D721Med (cell line): Measurements from ENCODE around the gene ERCC4.
A peak's percentile ranks its signal among the peaks of the same experiment; 100 is the strongest.
"Not testable (repeated sequence)": the region's sequence is repeated elsewhere in the genome, so short reads cannot be mapped to it uniquely, and the experiment has no call there.

Experiments
- DNase-seq: peaks from one replicate; pipeline ENCODE4 v3.0.0; 2011; ENCODE audit warnings: low spot score; ENCODE audit not compliant: insufficient read length
- FAIRE-seq: peaks from 2 replicates; lab custom pipeline; 2011; peaks lifted over from hg19 to GRCh38; lab: Jason Lieb, UNC
- CTCF ChIP-seq: IDR thresholded peaks from 2 replicates; pipeline ENCODE4 v1.5.1; 2012; ENCODE audit warnings: mild to moderate bottlenecking, control low read depth; ENCODE audit not compliant: insufficient read depth; ENCODE audit errors: missing control alignments

Gene ERCC4

DNA sequence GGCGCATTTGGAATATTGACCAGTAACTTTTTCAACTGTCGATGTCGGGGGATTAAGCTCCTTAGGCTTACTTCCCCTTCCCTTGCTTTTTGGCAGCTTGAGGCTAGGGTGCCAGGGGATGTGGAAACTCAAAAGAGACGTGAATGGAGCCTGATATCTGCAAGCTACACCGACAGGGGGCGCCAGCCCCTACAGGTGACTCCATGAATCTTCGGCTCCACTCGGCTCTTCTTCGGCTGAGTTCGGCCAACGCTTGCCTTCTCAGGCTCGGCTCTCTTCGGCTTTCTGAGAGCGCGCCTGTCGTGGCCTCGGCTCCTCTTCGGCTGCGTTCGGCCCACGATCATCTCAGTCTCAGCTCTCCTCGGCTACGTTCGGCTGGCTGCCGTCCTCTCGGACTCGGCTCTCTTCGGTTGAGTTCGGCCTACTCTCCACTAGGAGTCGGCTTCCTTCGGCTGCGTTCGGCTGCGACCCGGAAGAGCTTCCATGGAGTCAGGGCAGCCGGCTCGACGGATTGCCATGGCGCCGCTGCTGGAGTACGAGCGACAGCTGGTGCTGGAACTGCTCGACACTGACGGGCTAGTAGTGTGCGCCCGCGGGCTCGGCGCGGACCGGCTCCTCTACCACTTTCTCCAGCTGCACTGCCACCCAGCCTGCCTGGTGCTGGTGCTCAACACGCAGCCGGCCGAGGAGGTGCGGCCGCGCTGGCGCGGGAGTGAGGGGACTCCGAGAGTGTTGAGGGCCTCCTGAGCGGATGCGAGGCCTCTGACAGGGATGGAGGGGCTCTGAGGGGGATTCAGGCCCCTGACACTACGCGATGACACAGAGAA, at the start of gene ERCC4:
Gene ERCC4, plus strand, starts transcription at position 472 of the 827 bp plus-strand sequence. Its CDS starts 12 bp downstream, at position 484.
- DNase-seq (peak; percentile 91), FAIRE-seq (peak; percentile 56)
- peak; percentile 84 for TF ChIP-seq CTCF

DNA sequence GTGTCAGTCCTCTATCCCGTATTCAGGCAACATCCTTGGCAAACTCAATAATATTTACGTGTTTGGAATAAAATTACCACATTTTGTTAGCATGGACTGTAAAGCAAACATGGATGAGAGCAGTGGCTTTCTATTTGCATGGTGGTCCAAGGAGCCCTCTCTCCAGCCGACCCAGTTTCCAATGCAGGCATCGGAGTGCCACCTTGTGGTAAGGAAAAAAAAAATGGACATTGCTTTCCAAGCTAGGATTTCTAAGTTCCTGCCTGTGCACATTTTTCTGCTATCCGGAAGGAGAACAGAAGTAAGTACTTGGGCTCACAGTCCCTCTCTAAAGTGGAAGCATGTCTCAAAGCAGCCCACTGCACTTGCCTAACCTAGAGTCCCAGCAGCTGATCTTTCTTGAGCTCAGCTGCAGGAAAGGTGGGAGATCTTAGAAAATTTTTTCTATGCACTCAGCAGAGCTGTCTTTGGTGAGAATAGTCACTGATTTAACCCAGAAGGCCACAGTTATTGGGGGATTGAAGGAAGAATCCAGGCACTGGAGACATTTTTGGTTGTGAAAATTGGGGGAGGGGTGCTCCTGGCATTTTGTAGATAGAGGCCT, 46.0 kb upstream of the ERCC4 start:
- TF ChIP-seq CTCF = peak; percentile 70
- FAIRE-seq = no peak
- peak; percentile 27 for DNase-seq

- no peak for TF ChIP-seq CTCF
- FAIRE-seq = no peak
- DNase-seq = no peak
Observed at GRCh38 chr16:13875614-13876284, 44.2 kb upstream of the ERCC4 start.

DNA sequence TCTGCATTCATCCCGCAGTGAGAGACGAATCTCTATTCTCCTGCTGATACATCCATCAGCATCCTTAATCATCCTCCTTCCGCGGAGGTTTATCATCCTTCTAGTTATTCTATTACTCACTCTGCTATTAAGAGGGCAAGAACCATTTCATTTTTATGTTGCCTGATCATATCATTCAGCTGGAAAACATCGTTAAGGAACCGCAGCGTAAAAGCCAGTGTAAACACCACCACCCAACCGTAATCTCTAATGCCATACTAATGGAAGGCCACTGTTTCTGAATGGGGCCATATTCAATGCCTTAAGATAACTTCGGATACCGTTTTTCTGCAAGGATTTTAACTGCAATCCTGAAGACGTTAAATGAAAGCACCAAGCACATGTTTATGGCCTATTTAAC, 36.7 kb upstream of the ERCC4 start:
- no peak for DNase-seq
- no peak for TF ChIP-seq CTCF
- FAIRE-seq = no peak

- DNase-seq (no peak), FAIRE-seq (no peak)
Observed at GRCh38 chr16:13883881-13884280, 36.1 kb upstream of the ERCC4 start.

GRCh38 chr16:13885700-13886099, 34.3 kb upstream of the ERCC4 start:
- DNase-seq (no peak), FAIRE-seq (no peak)
- TF ChIP-seq CTCF = no peak

More at GRCh38 chr16:13883881-13884280, 36.1 kb upstream of the ERCC4 start:
- TF ChIP-seq CTCF = no peak

DNA sequence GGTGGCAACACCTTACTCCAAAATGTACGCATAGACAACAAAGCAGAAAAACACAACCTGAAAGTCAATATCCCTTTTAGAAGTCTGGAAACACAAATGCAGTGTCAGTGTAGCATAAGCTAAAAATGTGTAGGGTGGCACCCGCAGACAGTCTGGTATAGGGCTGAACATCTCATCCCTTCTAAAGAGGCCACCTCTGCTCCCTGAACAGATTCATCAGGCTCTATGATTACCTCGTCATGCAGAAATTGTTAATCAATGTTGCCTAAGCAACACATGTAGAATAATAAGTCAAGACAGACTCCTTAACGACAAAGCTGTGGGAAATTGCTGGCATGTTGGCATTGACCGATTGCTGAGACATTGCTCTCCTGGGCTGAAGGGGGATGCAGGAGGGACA, 33.3 kb upstream of the ERCC4 start:
- TF ChIP-seq CTCF = no peak
- no peak for FAIRE-seq
- DNase-seq = no peak

GRCh38 chr16:13889323-13889722, 30.6 kb upstream of the ERCC4 start:
- DNase-seq, FAIRE-seq: not testable (repeated sequence)
